GM21723 (cell line): Measurements from ENCODE around the gene BIRC5.

Source experiments
- ATAC-seq: cut with Tn5 transposase; IDR thresholded peaks from one replicate; pipeline ENCODE4 v1.9.1; 2021; ENCODE audit warnings: mild to moderate bottlenecking, moderate library complexity; ENCODE audit not compliant: unreplicated experiment

The BIRC5 gene

GRCh38 chr17:78255029-78255656 is 41.1 kb downstream of the BIRC5 start:
- no peak for ATAC-seq

- no peak for ATAC-seq
These were observed 42.1 kb downstream of the BIRC5 start for GRCh38 chr17:78255953-78256706.

GRCh38 chr17:78256707-78257591 is 42.9 kb downstream of the BIRC5 start:
- no peak for ATAC-seq

- no peak for ATAC-seq
These were observed 43.8 kb downstream of the BIRC5 start for GRCh38 chr17:78257810-78258322.

- ATAC-seq = no peak
These were observed 44.5 kb downstream of the BIRC5 start for GRCh38 chr17:78258323-78259191.

GRCh38 chr17:78259192-78259554 is 45.1 kb downstream of the BIRC5 start:
- ATAC-seq = no peak

GRCh38 chr17:78263063-78263735 is 49.1 kb downstream of the BIRC5 start:
- no peak for ATAC-seq

- ATAC-seq = no peak
These were observed 49.8 kb downstream of the BIRC5 start for GRCh38 chr17:78263736-78264340.

GRCh38 chr17:78264590-78264989 is 50.5 kb downstream of the BIRC5 start:
- no peak for ATAC-seq

- no peak for ATAC-seq
These were observed 51.1 kb downstream of the BIRC5 start for GRCh38 chr17:78265121-78265520.

- ATAC-seq = no peak
These were observed 52.2 kb downstream of the BIRC5 start for GRCh38 chr17:78266231-78266631.

- no peak for ATAC-seq
These were observed 52.7 kb downstream of the BIRC5 start for GRCh38 chr17:78266771-78267170.

- ATAC-seq = no peak
These were observed 53.4 kb downstream of the BIRC5 start for GRCh38 chr17:78267253-78268073.

- no peak for ATAC-seq
These were observed 54.3 kb downstream of the BIRC5 start for GRCh38 chr17:78268191-78268874.

- ATAC-seq = no peak
These were observed 55.2 kb downstream of the BIRC5 start for GRCh38 chr17:78268951-78269905.

- ATAC-seq = no peak
These were observed 55.9 kb downstream of the BIRC5 start for GRCh38 chr17:78269955-78270381.
